ENCODE measurements around the gene SAMD4A. TPM values are rescaled to one million over a fixed set of nuclear protein-coding genes. Genes with fewer than 3 reads are reported as not detected.

Gene SAMD4A, protein sequence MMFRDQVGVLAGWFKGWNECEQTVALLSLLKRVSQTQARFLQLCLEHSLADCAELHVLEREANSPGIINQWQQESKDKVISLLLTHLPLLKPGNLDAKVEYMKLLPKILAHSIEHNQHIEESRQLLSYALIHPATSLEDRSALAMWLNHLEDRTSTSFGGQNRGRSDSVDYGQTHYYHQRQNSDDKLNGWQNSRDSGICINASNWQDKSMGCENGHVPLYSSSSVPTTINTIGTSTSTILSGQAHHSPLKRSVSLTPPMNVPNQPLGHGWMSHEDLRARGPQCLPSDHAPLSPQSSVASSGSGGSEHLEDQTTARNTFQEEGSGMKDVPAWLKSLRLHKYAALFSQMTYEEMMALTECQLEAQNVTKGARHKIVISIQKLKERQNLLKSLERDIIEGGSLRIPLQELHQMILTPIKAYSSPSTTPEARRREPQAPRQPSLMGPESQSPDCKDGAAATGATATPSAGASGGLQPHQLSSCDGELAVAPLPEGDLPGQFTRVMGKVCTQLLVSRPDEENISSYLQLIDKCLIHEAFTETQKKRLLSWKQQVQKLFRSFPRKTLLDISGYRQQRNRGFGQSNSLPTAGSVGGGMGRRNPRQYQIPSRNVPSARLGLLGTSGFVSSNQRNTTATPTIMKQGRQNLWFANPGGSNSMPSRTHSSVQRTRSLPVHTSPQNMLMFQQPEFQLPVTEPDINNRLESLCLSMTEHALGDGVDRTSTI
- 25.9 and 39.8 TPM in 2 replicates for total RNA-seq
- polyA plus RNA-seq, result 9.3 and 12.2 TPM in 2 replicates
- polyA plus RNA-seq (2012), result 25.1 and 29.4 TPM in 2 replicates
- polyA minus RNA-seq (ENCODE audit: low replicate concordance), result 52.1 and 114 TPM in 2 replicates

GRCh38 chr14:54566410-54567223, at the start of gene SAMD4A:
Gene SAMD4A, plus strand, starts transcription at chr14:54567128. Its CDS starts 789 bp downstream, at chr14:54567917.
- H3K9ac ChIP-seq (ENCODE audit: insufficient read depth, low read length), result peak within 1 kb of the TSS; percentile 98
- H3K4me1 ChIP-seq (ENCODE audit: control insufficient read depth, extremely low read depth, insufficient read depth, low read length), result peaks cover 11% of the 10 kb centered on the region
- H3K27ac ChIP-seq (ENCODE audit: insufficient read depth, low read length), result peak within 1 kb of the TSS; percentile 95
- H2AFZ ChIP-seq (ENCODE audit: low read length), result no peak within 1 kb of the TSS
- peaks cover under 1% of the 10 kb centered on the region for H3K36me3 ChIP-seq (ENCODE audit: control insufficient read depth, insufficient read depth, low read length)
- no peak for TF ChIP-seq EZH2 (IDR thresholded peaks at IDR 0.05; ENCODE audit: low read length, missing control alignments)
- TF ChIP-seq, protein P1, sequence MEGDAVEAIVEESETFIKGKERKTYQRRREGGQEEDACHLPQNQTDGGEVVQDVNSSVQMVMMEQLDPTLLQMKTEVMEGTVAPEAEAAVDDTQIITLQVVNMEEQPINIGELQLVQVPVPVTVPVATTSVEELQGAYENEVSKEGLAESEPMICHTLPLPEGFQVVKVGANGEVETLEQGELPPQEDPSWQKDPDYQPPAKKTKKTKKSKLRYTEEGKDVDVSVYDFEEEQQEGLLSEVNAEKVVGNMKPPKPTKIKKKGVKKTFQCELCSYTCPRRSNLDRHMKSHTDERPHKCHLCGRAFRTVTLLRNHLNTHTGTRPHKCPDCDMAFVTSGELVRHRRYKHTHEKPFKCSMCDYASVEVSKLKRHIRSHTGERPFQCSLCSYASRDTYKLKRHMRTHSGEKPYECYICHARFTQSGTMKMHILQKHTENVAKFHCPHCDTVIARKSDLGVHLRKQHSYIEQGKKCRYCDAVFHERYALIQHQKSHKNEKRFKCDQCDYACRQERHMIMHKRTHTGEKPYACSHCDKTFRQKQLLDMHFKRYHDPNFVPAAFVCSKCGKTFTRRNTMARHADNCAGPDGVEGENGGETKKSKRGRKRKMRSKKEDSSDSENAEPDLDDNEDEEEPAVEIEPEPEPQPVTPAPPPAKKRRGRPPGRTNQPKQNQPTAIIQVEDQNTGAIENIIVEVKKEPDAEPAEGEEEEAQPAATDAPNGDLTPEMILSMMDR (conservative IDR thresholded peaks at IDR 0.05 in 1 of 2, IDR thresholded peaks at IDR 0.05 in 1 of 2; ENCODE audit: low read depth in 1 of 2, low read length in 2 of 2), result peak; percentile 37 to 40
- peaks cover 50% of the 10 kb centered on the region for H3K79me2 ChIP-seq (ENCODE audit: control insufficient read depth, insufficient read depth, low read length)
- peak within 1 kb of the TSS; percentile 40 for H3K4me2 ChIP-seq (ENCODE audit: extremely low read depth, insufficient read depth, low read length)
- peak; percentile 90 for DNase-seq (ENCODE audit: low read depth in 2 of 2)
- H3K27me3 ChIP-seq (ENCODE audit: control insufficient read depth, insufficient read depth, low read length), result no peaks in the 10 kb centered on the region
- peak within 1 kb of the TSS; percentile 70 to 88 (median 80) for H3K4me3 ChIP-seq (replicated peaks in 1 of 4; ENCODE audit: control extremely low read depth in 1 of 4, insufficient read depth in 1 of 4, low read depth in 3 of 4, low read length in 4 of 4)
- H3K9me3 ChIP-seq (ENCODE audit: control insufficient read depth, insufficient read depth, low read depth, low read length), result no peaks in the 10 kb centered on the region
- H4K20me1 ChIP-seq (ENCODE audit: control insufficient read depth, extremely low read depth, insufficient read depth, low read length), result no peaks in the 10 kb centered on the region

DNA sequence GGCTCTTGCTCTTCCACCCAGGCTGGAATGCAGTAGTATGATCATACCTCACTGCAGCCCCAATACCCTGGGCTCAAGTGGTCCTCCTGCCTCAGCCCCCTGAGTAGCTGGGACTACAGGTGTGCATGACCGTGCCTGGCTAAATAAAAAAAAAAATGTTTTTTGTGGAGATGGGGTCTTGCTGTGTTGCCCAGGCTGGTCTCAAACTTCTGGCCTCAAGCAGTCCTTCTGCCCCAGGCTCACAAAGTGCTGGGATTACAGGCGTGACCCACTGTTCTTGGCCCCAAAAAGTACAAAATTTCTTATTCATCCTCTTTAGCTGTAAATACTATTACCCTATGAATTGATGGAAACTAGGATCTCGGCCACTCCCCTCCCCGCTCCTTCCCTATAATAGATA, 42.5 kb upstream of the SAMD4A start:
- H2AFZ ChIP-seq (ENCODE audit: low read length), result no peak overlapping the region
- TF ChIP-seq, protein P1 (conservative IDR thresholded peaks at IDR 0.05 in 1 of 2, IDR thresholded peaks at IDR 0.05 in 1 of 2; ENCODE audit: low read depth in 1 of 2, low read length in 2 of 2), result no peak
- no peak for TF ChIP-seq EZH2 (IDR thresholded peaks at IDR 0.05; ENCODE audit: low read length, missing control alignments)
- no peaks in the 10 kb centered on the region for H3K27me3 ChIP-seq (ENCODE audit: control insufficient read depth, insufficient read depth, low read length)
- no peak overlapping the region for H3K9ac ChIP-seq (ENCODE audit: insufficient read depth, low read length)
- H3K9me3 ChIP-seq (ENCODE audit: control insufficient read depth, insufficient read depth, low read depth, low read length), result no peaks in the 10 kb centered on the region
- H3K27ac ChIP-seq (ENCODE audit: insufficient read depth, low read length), result no peak overlapping the region
- no peak overlapping the region for H3K4me2 ChIP-seq (ENCODE audit: extremely low read depth, insufficient read depth, low read length)
- H3K79me2 ChIP-seq (ENCODE audit: control insufficient read depth, insufficient read depth, low read length), result no peaks in the 10 kb centered on the region
- H4K20me1 ChIP-seq (ENCODE audit: control insufficient read depth, extremely low read depth, insufficient read depth, low read length), result no peaks in the 10 kb centered on the region
- no peak overlapping the region for H3K4me3 ChIP-seq (replicated peaks in 1 of 4; ENCODE audit: control extremely low read depth in 1 of 4, insufficient read depth in 1 of 4, low read depth in 3 of 4, low read length in 4 of 4)
- no peak for DNase-seq (ENCODE audit: low read depth in 2 of 2)
- H3K36me3 ChIP-seq (ENCODE audit: control insufficient read depth, insufficient read depth, low read length), result no peaks in the 10 kb centered on the region
- H3K4me1 ChIP-seq (ENCODE audit: control insufficient read depth, extremely low read depth, insufficient read depth, low read length), result no peaks in the 10 kb centered on the region

Data from fibroblast of lung (primary cell).